Subcutaneous abdominal adipose tissue (tissue), 5 donors: ENCODE data around the gene OR52I1.

ENCODE experiments used
- H3K27ac ChIP-seq: one replicate; pipeline ENCODE4 v1.7.0; 2013; ENCODE audit warnings: low read depth, mild to moderate bottlenecking, inconsistent platforms, low read length, moderate library complexity
- H3K27me3 ChIP-seq, 5 donors: one replicate each; pipeline ENCODE4 v1.7.0; 2013; ENCODE audit warnings: low read length in 5 of 5, inconsistent platforms in 1 of 5; ENCODE audit not compliant: control insufficient read depth in 5 of 5, insufficient read depth in 4 of 5
- H3K36me3 ChIP-seq, 5 donors: one replicate each; pipeline ENCODE4 v1.7.0; 2013; ENCODE audit warnings: low read length in 5 of 5; ENCODE audit not compliant: control insufficient read depth in 5 of 5, insufficient read depth in 5 of 5
- H3K4me1 ChIP-seq, 5 donors: one replicate each; pipeline ENCODE4 v1.7.0; 2013; ENCODE audit warnings: low read length in 5 of 5, mild to moderate bottlenecking in 3 of 5, moderate library complexity in 1 of 5; ENCODE audit not compliant: control insufficient read depth in 5 of 5, insufficient read depth in 5 of 5
- H3K4me3 ChIP-seq, 5 donors: one replicate each; pipeline ENCODE4 v1.7.0; 2013; ENCODE audit warnings: low read length in 5 of 5, low read depth in 1 of 5
- H3K9ac ChIP-seq, 5 donors: one replicate each; pipeline ENCODE4 v1.7.0; 2013; ENCODE audit warnings: low read length in 5 of 5, mild to moderate bottlenecking in 4 of 5, moderate library complexity in 3 of 5
- H3K9me3 ChIP-seq, 5 donors: one replicate each; pipeline ENCODE4 v1.7.0; 2013; ENCODE audit warnings: low read length in 5 of 5; ENCODE audit not compliant: control insufficient read depth in 5 of 5
- donor health status: healthy.
- donor health status: healthy.
- donor health status: healthy.
- donor health status: healthy.
- donor health status: healthy.

OR52I1 gene

GRCh38 chr11:4577761-4578160 lies 16.1 kb upstream of the OR52I1 start:
- H3K9ac ChIP-seq = no peak overlapping the region
- H3K27me3 ChIP-seq = peaks cover 0 to 3% (median 0%) of the 10 kb centered on the region in 5 donors
- H3K27ac ChIP-seq = no peak overlapping the region
- H3K36me3 ChIP-seq = no peaks in the 10 kb centered on the region
- H3K4me3 ChIP-seq = no peak overlapping the region
- no peaks in the 10 kb centered on the region for H3K4me1 ChIP-seq
- no peaks in the 10 kb centered on the region for H3K9me3 ChIP-seq

- no peaks in the 10 kb centered on the region for H3K4me1 ChIP-seq
- H3K9ac ChIP-seq = no peak overlapping the region
- no peaks in the 10 kb centered on the region for H3K9me3 ChIP-seq
- no peak overlapping the region for H3K4me3 ChIP-seq
- H3K27ac ChIP-seq = no peak overlapping the region
- peaks cover 0 to 6% (median 0%) of the 10 kb centered on the region in 5 donors for H3K27me3 ChIP-seq
- H3K36me3 ChIP-seq = no peaks in the 10 kb centered on the region
Observed at GRCh38 chr11:4578624-4579023, 15.2 kb upstream of the OR52I1 start.

GRCh38 chr11:4580124-4580523 lies 13.7 kb upstream of the OR52I1 start:
- Histone ChIP-seq H3K36me3 (no peaks in the 10 kb centered on the region), H3K9ac (no peak overlapping the region), H3K27ac (no peak overlapping the region), H3K27me3 (peaks cover 0 to 6% (median 0%) of the 10 kb centered on the region in 5 donors), H3K4me1 (no peaks in the 10 kb centered on the region), H3K9me3 (no peaks in the 10 kb centered on the region), H3K4me3 (no peak overlapping the region)

- no peaks in the 10 kb centered on the region for H3K4me1 ChIP-seq
- no peak within 1 kb of the TSS for H3K27ac ChIP-seq
- no peak within 1 kb of the TSS for H3K4me3 ChIP-seq
- H3K9me3 ChIP-seq = no peaks in the 10 kb centered on the region
- H3K27me3 ChIP-seq = peaks cover 0 to 9% (median 0%) of the 10 kb centered on the region in 5 donors
- no peaks in the 10 kb centered on the region for H3K36me3 ChIP-seq
- H3K9ac ChIP-seq = no peak within 1 kb of the TSS
Observed at GRCh38 chr11:4581443-4581842, 12.4 kb upstream of the OR52I1 start, which contains the start of gene OR52I2. Gene OR52I2 (plus strand): TSS chr11:4581743.

GRCh38 chr11:4589017-4589416 lies 4.8 kb upstream of the OR52I1 start:
- no peaks in the 10 kb centered on the region for H3K9me3 ChIP-seq
- no peak overlapping the region for H3K9ac ChIP-seq
- no peak overlapping the region for H3K27ac ChIP-seq
- no peaks in the 10 kb centered on the region for H3K36me3 ChIP-seq
- H3K4me3 ChIP-seq = no peak overlapping the region
- peaks cover 0 to 10% (median 0%) of the 10 kb centered on the region in 5 donors for H3K27me3 ChIP-seq
- no peaks in the 10 kb centered on the region for H3K4me1 ChIP-seq

- H3K4me1 ChIP-seq = peaks cover 0 to 20% (median 19%) of the 10 kb centered on the region in 5 donors
- no peaks in the 10 kb centered on the region for H3K9me3 ChIP-seq
- H3K27me3 ChIP-seq = no peaks in the 10 kb centered on the region
- H3K9ac ChIP-seq = no peak overlapping the region
- no peak overlapping the region for H3K27ac ChIP-seq
- H3K36me3 ChIP-seq = peaks cover 16 to 53% (median 48%) of the 10 kb centered on the region in 5 donors
- no peak overlapping the region for H3K4me3 ChIP-seq
Observed at GRCh38 chr11:4605057-4605456, 11.2 kb downstream of the OR52I1 start.

GRCh38 chr11:4606231-4607015 lies 12.6 kb downstream of the OR52I1 start:
- no peaks in the 10 kb centered on the region for H3K9me3 ChIP-seq
- peaks cover 16 to 39% (median 34%) of the 10 kb centered on the region in 5 donors for H3K36me3 ChIP-seq
- H3K27ac ChIP-seq = no peak overlapping the region
- no peaks in the 10 kb centered on the region for H3K27me3 ChIP-seq
- peak overlapping the region in 4 of 5 donors; percentile 71 to 81 (median 77) for H3K4me3 ChIP-seq
- H3K4me1 ChIP-seq = peaks cover 0 to 22% (median 20%) of the 10 kb centered on the region in 5 donors
- peak overlapping the region in 1 of 5 donors; percentile 84 for H3K9ac ChIP-seq

- Histone ChIP-seq H3K27me3 (peaks cover 0 to 2% (median 0%) of the 10 kb centered on the region in 5 donors), H3K4me3 (peak overlapping the region; percentile 71 to 81 (median 75)), H3K9me3 (no peaks in the 10 kb centered on the region), H3K4me1 (peaks cover 0 to 22% (median 20%) of the 10 kb centered on the region in 5 donors), H3K9ac (peak overlapping the region; percentile 12 to 89 (median 85)), H3K36me3 (peaks cover 16 to 32% (median 27%) of the 10 kb centered on the region in 5 donors), H3K27ac (peak overlapping the region; percentile 78)
Observed at GRCh38 chr11:4607096-4607495, 13.3 kb downstream of the OR52I1 start.

- peaks cover 0 to 2% (median 0%) of the 10 kb centered on the region in 5 donors for H3K27me3 ChIP-seq
- H3K36me3 ChIP-seq = peaks cover 13 to 23% (median 18%) of the 10 kb centered on the region in 5 donors
- H3K9me3 ChIP-seq = no peaks in the 10 kb centered on the region
- peaks cover 0 to 22% (median 20%) of the 10 kb centered on the region in 5 donors for H3K4me1 ChIP-seq
- peak within 1 kb of the TSS; percentile 64 to 89 (median 85) for H3K9ac ChIP-seq
- H3K4me3 ChIP-seq = peak within 1 kb of the TSS; percentile 71 to 81 (median 75)
- H3K27ac ChIP-seq = peak within 1 kb of the TSS; percentile 78
Observed at GRCh38 chr11:4607781-4608666, 14.2 kb downstream of the OR52I1 start, which contains the start of gene TRIM68. Gene TRIM68 (minus strand): TSS chr11:4608231. CDS start chr11:4605504, 2,727 bp downstream.
